ENCODE results near the gene OSGEP.
A peak's percentile ranks its signal among the peaks of the same experiment; 100 is the strongest.

Gene OSGEP

DNA sequence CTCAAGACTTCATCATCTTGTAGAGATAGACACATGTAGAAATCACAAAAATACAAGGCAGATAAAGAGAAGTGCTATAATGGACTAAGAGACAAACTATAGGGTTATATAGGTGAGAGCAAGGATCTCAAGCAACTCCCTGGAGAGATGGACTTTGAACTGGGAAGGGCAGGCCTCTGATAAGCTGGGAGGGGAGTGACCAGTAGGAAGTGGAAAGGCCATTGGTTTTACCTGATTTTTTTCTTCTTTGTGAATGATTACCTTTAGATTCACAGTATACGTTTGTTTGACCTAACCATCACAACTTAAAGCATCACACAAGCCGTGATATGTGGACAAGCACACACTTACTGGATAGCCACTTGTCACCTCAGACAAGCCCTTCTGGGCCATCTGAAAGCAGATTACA, 36.1 kb downstream of the OSGEP start:
- Histone ChIP-seq H3K4me2 (ENCODE audit: low read length) (no peak overlapping the region), H3K4me1 (ENCODE audit: low read length) (peaks cover 18% of the 10 kb centered on the region), H3K4me3 (ENCODE audit: low read length) (no peak overlapping the region), H3K79me2 (ENCODE audit: low read length) (peaks cover 5% of the 10 kb centered on the region; the same call in 1 of the 2 replicates), H3K9ac (ENCODE audit: low read length) (no peak overlapping the region), H3K27me3 (ENCODE audit: low read depth, low read length) (no peaks in the 10 kb centered on the region), H3K27ac (ENCODE audit: low read length) (no peak overlapping the region), H4K20me1 (ENCODE audit: insufficient read depth, low read length) (no peaks in the 10 kb centered on the region), H3K9me3 (ENCODE audit: insufficient read depth, low read length) (no peaks in the 10 kb centered on the region), H2AFZ (ENCODE audit: low read depth, low read length) (no peak overlapping the region), H3K36me3 (replicated peaks; ENCODE audit: low read depth, low read length) (no peaks in the 10 kb centered on the region)
- TF ChIP-seq, protein P1, sequence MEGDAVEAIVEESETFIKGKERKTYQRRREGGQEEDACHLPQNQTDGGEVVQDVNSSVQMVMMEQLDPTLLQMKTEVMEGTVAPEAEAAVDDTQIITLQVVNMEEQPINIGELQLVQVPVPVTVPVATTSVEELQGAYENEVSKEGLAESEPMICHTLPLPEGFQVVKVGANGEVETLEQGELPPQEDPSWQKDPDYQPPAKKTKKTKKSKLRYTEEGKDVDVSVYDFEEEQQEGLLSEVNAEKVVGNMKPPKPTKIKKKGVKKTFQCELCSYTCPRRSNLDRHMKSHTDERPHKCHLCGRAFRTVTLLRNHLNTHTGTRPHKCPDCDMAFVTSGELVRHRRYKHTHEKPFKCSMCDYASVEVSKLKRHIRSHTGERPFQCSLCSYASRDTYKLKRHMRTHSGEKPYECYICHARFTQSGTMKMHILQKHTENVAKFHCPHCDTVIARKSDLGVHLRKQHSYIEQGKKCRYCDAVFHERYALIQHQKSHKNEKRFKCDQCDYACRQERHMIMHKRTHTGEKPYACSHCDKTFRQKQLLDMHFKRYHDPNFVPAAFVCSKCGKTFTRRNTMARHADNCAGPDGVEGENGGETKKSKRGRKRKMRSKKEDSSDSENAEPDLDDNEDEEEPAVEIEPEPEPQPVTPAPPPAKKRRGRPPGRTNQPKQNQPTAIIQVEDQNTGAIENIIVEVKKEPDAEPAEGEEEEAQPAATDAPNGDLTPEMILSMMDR (IDR thresholded peaks at IDR 0.05; ENCODE audit: low read depth, low read length): no peak
- no peak for TF ChIP-seq EZH2phosphoT487 (IDR thresholded peaks at IDR 0.05; ENCODE audit: low read depth)

DNA sequence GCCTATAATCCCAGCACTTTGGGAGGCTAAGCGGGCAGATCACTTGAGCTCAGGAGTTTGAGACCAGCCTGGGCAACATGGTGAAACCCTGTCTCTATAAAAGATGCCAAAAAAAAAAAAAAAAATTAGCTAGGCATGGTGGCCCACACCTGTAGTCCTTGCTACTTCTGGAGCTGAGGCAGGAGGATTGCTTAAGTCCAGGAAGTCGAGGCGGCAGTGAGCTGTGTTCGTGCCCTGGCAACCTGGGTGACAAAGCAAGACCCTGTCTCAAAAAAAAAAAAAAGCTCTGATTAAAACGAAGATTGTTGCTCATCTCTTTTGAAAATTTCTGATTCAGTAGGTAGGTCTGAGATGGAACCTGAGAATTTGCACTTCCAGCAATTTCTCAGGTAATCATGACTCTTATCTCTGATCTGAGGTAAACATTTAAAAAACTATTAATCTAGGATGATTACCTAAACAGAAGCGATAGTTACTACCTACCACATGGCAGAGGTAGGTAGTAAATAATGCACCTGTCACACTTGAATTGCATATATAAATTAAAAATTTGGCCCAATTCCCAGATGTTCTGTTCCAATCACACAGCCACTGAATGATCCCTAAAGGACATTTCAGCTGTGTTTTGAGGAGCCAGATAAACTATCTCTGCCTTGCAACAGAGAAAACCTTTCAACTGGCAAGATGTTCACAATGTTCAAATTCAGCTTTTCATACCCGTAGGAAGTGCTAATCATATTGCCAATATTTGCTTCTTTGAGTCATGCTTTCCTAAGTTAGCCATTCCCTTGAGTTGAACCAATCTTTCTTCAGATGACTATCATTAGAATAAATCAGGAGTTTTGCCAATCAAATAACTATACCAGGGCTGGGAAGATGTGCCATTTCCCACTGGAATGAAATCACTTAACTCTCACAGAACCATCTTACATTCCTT, 37.1 kb downstream of the OSGEP start:
- H3K4me1 ChIP-seq (ENCODE audit: low read length): peaks cover 18% of the 10 kb centered on the region
- H2AFZ ChIP-seq (ENCODE audit: low read depth, low read length): no peak overlapping the region
- H3K27ac ChIP-seq (ENCODE audit: low read length): no peak overlapping the region
- H3K79me2 ChIP-seq (ENCODE audit: low read length): peaks cover 14% of the 10 kb centered on the region
- H4K20me1 ChIP-seq (ENCODE audit: insufficient read depth, low read length): no peaks in the 10 kb centered on the region
- no peak for TF ChIP-seq EZH2phosphoT487 (IDR thresholded peaks at IDR 0.05; ENCODE audit: low read depth)
- TF ChIP-seq, protein P1 (IDR thresholded peaks at IDR 0.05; ENCODE audit: low read depth, low read length): no peak
- no peak overlapping the region for H3K9ac ChIP-seq (ENCODE audit: low read length)
- no peaks in the 10 kb centered on the region for H3K9me3 ChIP-seq (ENCODE audit: insufficient read depth, low read length)
- no peaks in the 10 kb centered on the region for H3K36me3 ChIP-seq (replicated peaks; ENCODE audit: low read depth, low read length)
- no peaks in the 10 kb centered on the region for H3K27me3 ChIP-seq (ENCODE audit: low read depth, low read length)
- H3K4me2 ChIP-seq (ENCODE audit: low read length): no peak overlapping the region
- H3K4me3 ChIP-seq (ENCODE audit: low read length): no peak overlapping the region

DNA sequence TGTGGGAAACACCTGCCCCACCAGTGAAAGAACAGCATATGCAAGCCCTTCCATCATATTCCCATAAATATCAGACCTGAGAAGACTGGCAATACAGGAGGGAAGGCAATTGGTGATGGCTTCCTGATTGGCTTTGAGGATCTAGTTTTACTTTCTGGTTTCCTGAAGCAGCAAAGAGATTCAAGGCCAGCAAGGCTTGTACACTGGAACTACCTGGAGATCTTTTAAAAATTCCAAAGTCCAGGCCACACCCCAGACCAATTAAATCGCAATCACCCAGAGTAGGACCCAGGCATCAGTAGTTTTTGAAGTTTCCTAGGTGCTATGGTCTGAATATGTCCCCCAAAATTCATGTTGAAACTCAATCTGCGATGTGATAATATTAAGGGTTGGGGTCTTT, 38.4 kb downstream of the OSGEP start:
- TF ChIP-seq EZH2phosphoT487 (IDR thresholded peaks at IDR 0.05; ENCODE audit: low read depth): no peak
- TF ChIP-seq, protein P1 (IDR thresholded peaks at IDR 0.05; ENCODE audit: low read depth, low read length): no peak
- peak overlapping the region; percentile 26; the same call in 1 of the 2 replicates for H3K27ac ChIP-seq (ENCODE audit: low read length)
- peak overlapping the region; percentile 43; the same call in 1 of the 2 replicates for H3K4me3 ChIP-seq (ENCODE audit: low read length)
- H3K79me2 ChIP-seq (ENCODE audit: low read length): peaks cover 27% of the 10 kb centered on the region
- H4K20me1 ChIP-seq (ENCODE audit: insufficient read depth, low read length): no peaks in the 10 kb centered on the region
- H3K9me3 ChIP-seq (ENCODE audit: insufficient read depth, low read length): no peaks in the 10 kb centered on the region
- peaks cover 26% of the 10 kb centered on the region for H3K4me1 ChIP-seq (ENCODE audit: low read length)
- H3K36me3 ChIP-seq (replicated peaks; ENCODE audit: low read depth, low read length): peaks cover 5% of the 10 kb centered on the region
- H3K27me3 ChIP-seq (ENCODE audit: low read depth, low read length): no peaks in the 10 kb centered on the region
- H2AFZ ChIP-seq (ENCODE audit: low read depth, low read length): peak overlapping the region; percentile 70
- H3K4me2 ChIP-seq (ENCODE audit: low read length): peak overlapping the region; percentile 71
- peak overlapping the region; percentile 51 for H3K9ac ChIP-seq (ENCODE audit: low read length)

DNA sequence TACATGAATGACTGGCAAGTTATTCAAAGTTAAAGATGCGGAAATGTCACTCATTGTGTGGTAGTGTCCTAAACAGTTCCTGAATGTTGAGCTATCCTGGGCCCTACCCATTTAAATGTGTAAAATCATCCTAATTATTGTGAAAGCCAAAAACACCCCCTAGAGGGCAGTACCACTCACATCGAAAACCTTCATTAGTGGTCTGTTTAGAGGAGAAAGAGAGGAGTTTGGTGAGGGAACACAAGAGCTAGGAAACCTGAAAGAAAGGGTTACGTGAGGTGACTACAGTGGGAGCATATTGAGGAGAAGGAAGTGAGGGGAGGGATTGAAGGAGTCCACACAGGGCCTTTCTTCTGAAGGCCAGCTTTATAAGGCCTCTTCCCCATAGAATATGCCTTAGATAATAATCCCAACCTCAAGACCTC, 38.8 kb downstream of the OSGEP start:
- H3K9ac ChIP-seq (ENCODE audit: low read length): peak overlapping the region; percentile 51
- H4K20me1 ChIP-seq (ENCODE audit: insufficient read depth, low read length): no peaks in the 10 kb centered on the region
- H3K4me3 ChIP-seq (ENCODE audit: low read length): peak overlapping the region; percentile 43; the same call in 1 of the 2 replicates
- peaks cover 5% of the 10 kb centered on the region for H3K36me3 ChIP-seq (replicated peaks; ENCODE audit: low read depth, low read length)
- H3K27me3 ChIP-seq (ENCODE audit: low read depth, low read length): no peaks in the 10 kb centered on the region
- no peaks in the 10 kb centered on the region for H3K9me3 ChIP-seq (ENCODE audit: insufficient read depth, low read length)
- H3K27ac ChIP-seq (ENCODE audit: low read length): peak overlapping the region; percentile 26; the same call in 1 of the 2 replicates
- TF ChIP-seq, protein P1 (IDR thresholded peaks at IDR 0.05; ENCODE audit: low read depth, low read length): peak; percentile 77
- no peak for TF ChIP-seq EZH2phosphoT487 (IDR thresholded peaks at IDR 0.05; ENCODE audit: low read depth)
- peaks cover 26% of the 10 kb centered on the region for H3K4me1 ChIP-seq (ENCODE audit: low read length)
- H3K79me2 ChIP-seq (ENCODE audit: low read length): peaks cover 32% of the 10 kb centered on the region
- H2AFZ ChIP-seq (ENCODE audit: low read depth, low read length): peak overlapping the region; percentile 70
- peak overlapping the region; percentile 71 for H3K4me2 ChIP-seq (ENCODE audit: low read length)
